Right lobe of liver (tissue), 6 donors: ENCODE results near the gene LDHAL6A. TPM values are rescaled to one million over a fixed set of nuclear protein-coding genes. Genes with fewer than 3 reads are reported as not detected.

Experiments
- ATAC-seq, 4 donors: fragments of 200-7000 bp; cut with Tn5 transposase; one replicate each; pipeline ENCODE4 v1.9.1; 2020; ENCODE audit warnings: mild to moderate bottlenecking in 4 of 4, moderate library complexity in 4 of 4
- DNase-seq, 3 donors: peaks; one replicate each; pipeline ENCODE4 v3.0.0-alpha.2; 2020
- H3K27ac ChIP-seq, 3 donors: fragments of 200-600 bp; one replicate each; pipeline ENCODE4 v1.8.0; 2022
- H3K27me3 ChIP-seq, 2 donors: fragments of 200-600 bp; one replicate each; pipeline ENCODE4 v1.8.0; 2022
- H3K36me3 ChIP-seq, 4 donors: fragments of 200-600 bp; sonication (generic) in 1 of 4; one replicate each; pipeline versions ENCODE4 v1.5.1 to v1.8.0; 2017 to 2022; ENCODE audit warnings: control low read depth in 1 of 4
- H3K4me1 ChIP-seq, 4 donors: fragments of 200-600 bp; sonication (generic) in 1 of 4; one replicate each; pipeline versions ENCODE4 v1.5.1 to v1.8.0; 2017 to 2022; ENCODE audit warnings: control low read depth in 1 of 4
- H3K4me3 ChIP-seq, 3 donors: fragments of 200-600 bp; one replicate each; pipeline ENCODE4 v1.8.0; 2022
- H3K9me3 ChIP-seq, 4 donors: fragments of 200-600 bp; sonication (generic) in 1 of 4; one replicate each; pipeline versions ENCODE4 v1.5.1 to v1.8.0; 2017 to 2022; ENCODE audit warnings: control low read depth in 1 of 4
- CTCF ChIP-seq, 4 donors: fragments of 200-600 bp in 3 of 4; fragments of 450-650 bp in 1 of 4; IDR thresholded peaks; one replicate each; pipeline versions ENCODE4 v1.5.1 to v1.8.0; 2016 to 2022; ENCODE audit warnings: antibody characterized with exemption in 4 of 4, mild to moderate bottlenecking in 2 of 4
- POLR2A ChIP-seq: fragments of 450-650 bp; IDR thresholded peaks from one replicate; pipeline ENCODE4 v1.6.1; 2017; ENCODE audit warnings: antibody characterized with exemption, mild to moderate bottlenecking
- WGBS: methylation state at CpG from one replicate; pipeline ENCODE4 v1.1.6; 2018; ENCODE audit warnings: low coverage, low lambda C conversion rate; ENCODE audit not compliant: insufficient coverage; ENCODE audit errors: missing lambda C conversion rate; 5-methylcytosine and 5-hydroxymethylcytosine counted together
- intact Hi-C, 2 donors: fragments of 100-400 bp; cut with DNase I; formaldehyde crosslinking; loops; one replicate each; pipeline versions ENCODE4 v1.11.2 to v1.14.1; 2022
- total RNA-seq, 6 experiments: library from RNA; depleted of rRNA in 2 of 6; stranded (reverse); fragments of >200 nt in 2 of 6; fragmentation: NEBNext Ultra II Directional in 3 of 6; extraction: Animal tissue kit (Norgen Biotek cat#: 25700) in 3 of 6; gene quantifications; one replicate each; pipeline versions ENCODE4 v1.1.0 to v1.2.4, GENCODE V29; 2016 to 2023
- donor health status: DM: no; HTN: yes; CAD: no.
- donor health status: DM: no; HTN: no; CAD: no.
- donor health status: DM: no; HTN: no; CAD: no.
- donor health status: DM: no; HTN: yes; CAD: no.
- donor health status: DM: no; HTN: yes; CAD: no.

LDHAL6A gene
- total RNA-seq, 6 experiments from 2014 or later, result not detected

- no peaks in the 10 kb centered on the region for H3K27me3 ChIP-seq
- no peaks in the 10 kb centered on the region for H3K4me1 ChIP-seq
- no peak for DNase-seq
- H3K9me3 ChIP-seq, result no peaks in the 10 kb centered on the region
- H3K27ac ChIP-seq, result no peak overlapping the region
- no peak for ATAC-seq
- intact Hi-C loops, result no loop called here
- WGBS, result 95% methylated on average over 2 of the region's 2 CpGs
- no peaks in the 10 kb centered on the region for H3K36me3 ChIP-seq
- no peak overlapping the region for H3K4me3 ChIP-seq
- no peak for TF ChIP-seq POLR2A
- no peak for TF ChIP-seq CTCF (IDR thresholded peaks at IDR 0.05)
Observed at GRCh38 chr11:18466402-18466801, 10.7 kb downstream of the LDHAL6A start.

- no peak for TF ChIP-seq POLR2A
- DNase-seq (no peak), ATAC-seq (no peak)
- intact Hi-C loops, result no loop called here
- no peaks in the 10 kb centered on the region for H3K9me3 ChIP-seq
- no peak overlapping the region for H3K27ac ChIP-seq
- peaks cover 0 to 6% (median 0%) of the 10 kb centered on the region in 4 donors for H3K4me1 ChIP-seq
- H3K27me3 ChIP-seq, result no peaks in the 10 kb centered on the region
- WGBS, result no CpG with 5 or more reads among the region's 2 CpGs
- H3K36me3 ChIP-seq, result no peaks in the 10 kb centered on the region
- H3K4me3 ChIP-seq, result no peak overlapping the region
Observed at GRCh38 chr11:18468059-18468458, 12.4 kb downstream of the LDHAL6A start.

DNA sequence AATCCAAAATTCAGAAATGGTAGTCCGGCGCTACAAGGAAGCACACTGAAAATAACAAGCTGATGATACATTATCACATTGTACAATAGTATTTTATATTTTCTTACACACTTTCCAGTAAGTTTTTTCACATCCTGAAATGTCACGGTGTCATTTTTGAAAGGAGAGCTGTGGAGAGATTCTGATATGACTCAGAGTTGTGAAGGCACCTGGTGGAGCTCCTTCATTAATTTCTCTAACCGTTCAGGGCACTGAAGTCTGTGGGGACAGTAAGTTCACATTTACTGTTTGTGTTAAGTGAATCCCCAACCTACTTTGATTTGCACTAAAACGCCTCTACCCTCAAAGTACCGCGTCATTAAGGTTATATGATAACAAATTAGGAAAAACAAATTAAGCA lies 13.3 kb downstream of the LDHAL6A start:
- peaks cover 0 to 6% (median 0%) of the 10 kb centered on the region in 4 donors for H3K4me1 ChIP-seq
- no peak overlapping the region for H3K4me3 ChIP-seq
- TF ChIP-seq POLR2A (no peak), CTCF (IDR thresholded peaks at IDR 0.05) (no peak)
- 85% methylated on average over 7 of the region's 7 CpGs for WGBS
- intact Hi-C loops, result no loop called here
- no peaks in the 10 kb centered on the region for H3K36me3 ChIP-seq
- no peak for ATAC-seq
- no peaks in the 10 kb centered on the region for H3K27me3 ChIP-seq
- DNase-seq, result no peak
- H3K27ac ChIP-seq, result no peak overlapping the region
- H3K9me3 ChIP-seq, result no peaks in the 10 kb centered on the region

DNA sequence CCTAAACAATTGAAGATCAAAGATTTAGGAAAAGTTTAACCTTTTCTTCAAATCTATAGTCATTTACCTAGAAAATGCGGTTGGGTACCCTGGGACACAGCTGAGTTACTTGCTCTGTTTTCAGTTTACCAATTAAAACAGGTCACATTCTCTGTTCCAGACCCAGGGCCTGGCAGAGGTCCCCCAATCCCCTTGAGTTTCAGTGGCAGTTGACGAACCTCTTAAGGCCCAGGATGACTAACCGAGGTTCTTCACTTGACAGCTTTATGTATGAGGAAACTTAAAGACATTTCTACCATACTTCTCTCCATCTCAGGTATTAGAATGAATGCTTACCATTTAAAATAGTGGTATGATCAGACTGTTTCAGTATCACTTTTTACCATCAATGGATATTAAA lies 16.3 kb downstream of the LDHAL6A start:
- 93% methylated on average over 3 of the region's 3 CpGs for WGBS
- ATAC-seq, result no peak

GRCh38 chr11:18472587-18472986 lies 16.9 kb downstream of the LDHAL6A start:
- H3K27ac ChIP-seq, result no peak overlapping the region
- no peak for TF ChIP-seq CTCF (IDR thresholded peaks at IDR 0.05)
- no peak for TF ChIP-seq POLR2A
- peaks cover 0 to 12% (median 0%) of the 10 kb centered on the region in 4 donors for H3K36me3 ChIP-seq
- H3K4me1 ChIP-seq, result peaks cover 0 to 6% (median 0%) of the 10 kb centered on the region in 4 donors
- no peak overlapping the region for H3K4me3 ChIP-seq
- no peak for ATAC-seq
- H3K9me3 ChIP-seq, result no peaks in the 10 kb centered on the region
- no peak for DNase-seq
- H3K27me3 ChIP-seq, result no peaks in the 10 kb centered on the region
- intact Hi-C loops, result no loop called here

More for the DNA sequence above, 16.3 kb downstream of the LDHAL6A start:
- Histone ChIP-seq H3K4me3 (no peak overlapping the region), H3K36me3 (peaks cover 0 to 6% (median 0%) of the 10 kb centered on the region in 4 donors), H3K27ac (no peak overlapping the region), H3K9me3 (no peaks in the 10 kb centered on the region), H3K27me3 (no peaks in the 10 kb centered on the region), H3K4me1 (peaks cover 0 to 6% (median 0%) of the 10 kb centered on the region in 4 donors)
- no peak for TF ChIP-seq CTCF (IDR thresholded peaks at IDR 0.05)
- intact Hi-C loops, result no loop called here
- no peak for DNase-seq
